GM18873 (cell line): ENCODE data around the gene LHFPL2.
A peak's percentile ranks its signal among the peaks of the same experiment; 100 is the strongest.

Source experiments
- ATAC-seq: cut with Tn5 transposase; IDR thresholded peaks from one replicate; pipeline ENCODE4 v1.9.1; 2021; ENCODE audit warnings: mild to moderate bottlenecking, moderate library complexity, moderate number of reproducible peaks; ENCODE audit not compliant: unreplicated experiment, low FRiP score

Gene LHFPL2

GRCh38 chr5:78576376-78576775 is 72.2 kb downstream of the LHFPL2 start:
- ATAC-seq = no peak

- peak; percentile 46 for ATAC-seq
These were observed 73.8 kb downstream of the LHFPL2 start for GRCh38 chr5:78574731-78575161.

- ATAC-seq = no peak
These were observed 74.4 kb downstream of the LHFPL2 start for GRCh38 chr5:78574131-78574673.

GRCh38 chr5:78573318-78573717 is 75.3 kb downstream of the LHFPL2 start:
- ATAC-seq = no peak

GRCh38 chr5:78570646-78571045 is 77.9 kb downstream of the LHFPL2 start:
- no peak for ATAC-seq

GRCh38 chr5:78569441-78569840 is 79.1 kb downstream of the LHFPL2 start:
- no peak for ATAC-seq

GRCh38 chr5:78568676-78569075 is 79.9 kb downstream of the LHFPL2 start:
- no peak for ATAC-seq

GRCh38 chr5:78568212-78568611 is 80.4 kb downstream of the LHFPL2 start:
- no peak for ATAC-seq

GRCh38 chr5:78567617-78568016 is 81.0 kb downstream of the LHFPL2 start:
- no peak for ATAC-seq

GRCh38 chr5:78566747-78567425 is 81.7 kb downstream of the LHFPL2 start:
- no peak for ATAC-seq

- no peak for ATAC-seq
These were observed 83.2 kb downstream of the LHFPL2 start for GRCh38 chr5:78565395-78565794.

- no peak for ATAC-seq
These were observed 85.0 kb downstream of the LHFPL2 start for GRCh38 chr5:78563621-78564020.

GRCh38 chr5:78562714-78563330 is 85.8 kb downstream of the LHFPL2 start:
- ATAC-seq = no peak

GRCh38 chr5:78562001-78562400 is 86.6 kb downstream of the LHFPL2 start:
- ATAC-seq = no peak

- no peak for ATAC-seq
These were observed 87.3 kb downstream of the LHFPL2 start for GRCh38 chr5:78561261-78561660.

- ATAC-seq = no peak
These were observed 88.3 kb downstream of the LHFPL2 start for GRCh38 chr5:78560000-78560855.

GRCh38 chr5:78557601-78558000 is 91.0 kb downstream of the LHFPL2 start:
- ATAC-seq = no peak

- no peak for ATAC-seq
These were observed 92.7 kb downstream of the LHFPL2 start for GRCh38 chr5:78555870-78556269.

- no peak for ATAC-seq
These were observed 93.9 kb downstream of the LHFPL2 start for GRCh38 chr5:78554670-78555069.

GRCh38 chr5:78553580-78554353 is 94.8 kb downstream of the LHFPL2 start:
- no peak for ATAC-seq
